GM12875 (cell line): Measurements from ENCODE around the gene WWOX.

Experiments used
- H3K4me3 ChIP-seq: one replicate; pipeline ENCODE4 v1.5.1; 2011; ENCODE audit warnings: low read depth, low read length, control low read depth
- CTCF ChIP-seq: IDR thresholded peaks from 2 replicates; pipeline ENCODE4 v1.5.1; 2011; ENCODE audit warnings: low read depth, mild to moderate bottlenecking, control low read depth, inconsistent platforms, low read length, moderate library complexity, borderline replicate concordance; ENCODE audit not compliant: insufficient read depth

WWOX gene

GRCh38 chr16:79006765-79007164, 907.3 kb downstream of the WWOX start:
- TF ChIP-seq CTCF: no peak
- H3K4me3 ChIP-seq: no peak overlapping the region

GRCh38 chr16:79007614-79008013, 908.2 kb downstream of the WWOX start:
- no peak overlapping the region for H3K4me3 ChIP-seq
- no peak for TF ChIP-seq CTCF

GRCh38 chr16:79008036-79008868, 908.8 kb downstream of the WWOX start:
- no peak for TF ChIP-seq CTCF

GRCh38 chr16:79008869-79009179, 909.4 kb downstream of the WWOX start:
- TF ChIP-seq CTCF: no peak
- no peak overlapping the region for H3K4me3 ChIP-seq

More at GRCh38 chr16:79008036-79008868, 908.8 kb downstream of the WWOX start:
- no peak overlapping the region for H3K4me3 ChIP-seq

- TF ChIP-seq CTCF: no peak
- no peak overlapping the region for H3K4me3 ChIP-seq
These were observed 910.4 kb downstream of the WWOX start for GRCh38 chr16:79009896-79010295.

- TF ChIP-seq CTCF: no peak
- H3K4me3 ChIP-seq: no peak overlapping the region
These were observed 911.8 kb downstream of the WWOX start for GRCh38 chr16:79011282-79011681.
